Stimulated activated CD4-positive, alpha-beta T cell treated with anti-CD3 and anti-CD28 coated beads, TNF-alpha, amount 100 ng/mL, for 4 hours (primary cell): ENCODE measurements around the gene DOK4.
"Not testable (repeated sequence)": the region's sequence is repeated elsewhere in the genome, so short reads cannot be mapped to it uniquely, and the experiment has no call there.

Source experiments
- DNase-seq, 3 experiments: peaks; one replicate each; pipeline ENCODE4 v3.0.0-alpha.2; 2020; ENCODE audit warnings: low read depth in 3 of 3

Gene DOK4

GRCh38 chr16:57502048-57502775 lies 15.9 kb upstream of the DOK4 start:
- DNase-seq: no peak

GRCh38 chr16:57501492-57501891 lies 15.2 kb upstream of the DOK4 start:
- DNase-seq: no peak

- no peak for DNase-seq
These were observed 14.4 kb upstream of the DOK4 start for GRCh38 chr16:57500578-57501111.

- not testable (repeated sequence) for DNase-seq
These were observed 13.6 kb upstream of the DOK4 start for GRCh38 chr16:57499941-57500340.

GRCh38 chr16:57498031-57498430 lies 11.7 kb upstream of the DOK4 start:
- no peak for DNase-seq

- no peak for DNase-seq
These were observed 10.8 kb upstream of the DOK4 start for GRCh38 chr16:57497121-57497520.

- no peak for DNase-seq
These were observed 7.5 kb upstream of the DOK4 start for GRCh38 chr16:57493767-57494166.

GRCh38 chr16:57489229-57489628 lies 2.9 kb upstream of the DOK4 start:
- no peak for DNase-seq

- no peak for DNase-seq
These were observed 853 bp upstream of the DOK4 start for GRCh38 chr16:57486858-57487834.

- no peak for DNase-seq
These were observed 990 bp downstream of the DOK4 start for GRCh38 chr16:57485091-57485915.

- no peak for DNase-seq
These were observed 1.7 kb downstream of the DOK4 start for GRCh38 chr16:57484515-57485005.

GRCh38 chr16:57483725-57484514 lies 2.4 kb downstream of the DOK4 start:
- DNase-seq: no peak

- no peak for DNase-seq
These were observed 3.3 kb downstream of the DOK4 start for GRCh38 chr16:57482845-57483545.

GRCh38 chr16:57481421-57481820 lies 4.9 kb downstream of the DOK4 start:
- no peak for DNase-seq

GRCh38 chr16:57480754-57481230 lies 5.5 kb downstream of the DOK4 start:
- DNase-seq: no peak

GRCh38 chr16:57479976-57480753 lies 6.1 kb downstream of the DOK4 start:
- no peak for DNase-seq

GRCh38 chr16:57479205-57479975 lies 6.9 kb downstream of the DOK4 start:
- DNase-seq: no peak
